Gastrocnemius medialis (tissue), 4 donors: ENCODE measurements around the gene GRIK4. TPM values are rescaled to one million over a fixed set of nuclear protein-coding genes. Genes with fewer than 3 reads are reported as not detected.

ENCODE experiments used
- ATAC-seq, 2 donors: fragments of 150-250 bp; one replicate each; pipeline ENCODE4 v1.9.1; 2016
- DNase-seq, 2 donors: peaks; one replicate each; pipeline ENCODE4 v3.0.0-alpha.2; 2019
- H3K27ac ChIP-seq, 4 donors: fragments of 200-600 bp; sonication (generic); 1 replicate in 1 of 4; 2 replicates in 3 of 4; pipeline ENCODE4 v1.5.1; 2016 to 2018; ENCODE audit warnings: mild to moderate bottlenecking in 2 of 4, moderate library complexity in 1 of 4
- H3K27me3 ChIP-seq, 3 donors: fragments of 200-600 bp; sonication (generic) in 2 of 3; 1 replicate in 1 of 3; 2 replicates in 2 of 3; pipeline versions ENCODE4 v1.5.1 to v1.6.0; 2016 to 2019; ENCODE audit warnings: mild to moderate bottlenecking in 1 of 3, moderate library complexity in 1 of 3
- H3K36me3 ChIP-seq, 2 donors: fragments of 200-600 bp; sonication (generic) in 1 of 2; one replicate each; pipeline ENCODE4 v1.5.1; 2017 to 2018
- H3K4me1 ChIP-seq, 2 donors: fragments of 200-600 bp; sonication (generic) in 1 of 2; one replicate each; pipeline ENCODE4 v1.5.1; 2016 to 2017; ENCODE audit warnings: mild to moderate bottlenecking in 2 of 2
- H3K4me3 ChIP-seq, 4 donors: fragments of 200-600 bp; sonication (generic) in 3 of 4; 1 replicate in 1 of 4; 2 replicates in 3 of 4; pipeline ENCODE4 v1.5.1; 2016 to 2019; ENCODE audit warnings: mild to moderate bottlenecking in 2 of 4
- H3K9me3 ChIP-seq, 3 donors: fragments of 200-600 bp; sonication (generic) in 2 of 3; 1 replicate in 1 of 3; 2 replicates in 2 of 3; pipeline ENCODE4 v1.5.1; 2016 to 2019
- POLR2A ChIP-seq, 2 donors: fragments of 450-650 bp; IDR thresholded peaks; one replicate each; pipeline ENCODE4 v1.6.1; 2017; ENCODE audit warnings: antibody characterized with exemption in 2 of 2, mild to moderate bottlenecking in 2 of 2, moderate library complexity in 2 of 2
- in situ Hi-C, 4 donors: fragments of 200-750 bp; cut with MboI; loops; one replicate each; pipeline versions ENCODE4 v1.15.0 to v1.8.0; 2017; ENCODE audit warnings: low sequenced_read_pairs in 4 of 4
- intact Hi-C: fragments of 100-400 bp; cut with DNase I; formaldehyde crosslinking; loops from one replicate; pipeline ENCODE4 v1.15.1; 2023; ENCODE audit warnings: low total_unique reads
- total RNA-seq, 4 donors: library from RNA; depleted of rRNA; stranded (reverse); fragments of >200 nt; gene quantifications; one replicate each; pipeline versions ENCODE4 v1.1.0 to v1.2.3, GENCODE V29; 2016
- TF ChIP-seq, protein P1 (sequence below), 5 experiments: fragments of 450-650 bp in 3 of 5; fragments of 200-600 bp in 2 of 5; sonication (generic) in 2 of 5; IDR thresholded peaks in 4 of 5; conservative IDR thresholded peaks in 1 of 5; 1 replicate in 4 of 5; 2 replicates in 1 of 5; pipeline ENCODE4 v1.5.1; 2016 to 2019; ENCODE audit warnings: antibody characterized with exemption in 5 of 5, mild to moderate bottlenecking in 3 of 5, moderate library complexity in 3 of 5

The GRIK4 gene
- total RNA-seq, 4 donors from 2014 or later: 0.42 TPM; not detected in 3

DNA sequence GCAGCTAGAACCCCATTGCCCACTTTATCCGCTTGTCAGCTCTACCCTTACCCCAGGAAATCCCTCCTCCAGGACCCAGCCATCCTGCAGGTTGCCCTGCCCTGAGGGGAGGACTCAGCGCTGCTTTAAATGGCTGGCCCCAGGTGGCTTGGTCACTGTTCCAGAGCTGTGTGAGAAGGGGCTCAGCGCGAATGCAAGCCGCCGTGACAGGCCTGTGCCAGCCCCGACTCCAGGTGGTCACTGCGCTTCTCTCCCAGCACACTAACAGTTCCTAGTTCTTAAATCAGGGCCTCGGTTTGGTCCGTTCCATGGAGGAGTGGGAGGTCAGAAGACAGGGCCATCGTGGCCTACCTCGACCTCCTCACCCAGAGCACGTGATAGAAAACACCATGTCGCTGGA lies 446.6 kb downstream of the GRIK4 start:
- Histone ChIP-seq H3K36me3 (no peaks in the 10 kb centered on the region), H3K27ac (no peak overlapping the region), H3K4me1 (no peaks in the 10 kb centered on the region), H3K9me3 (no peaks in the 10 kb centered on the region), H3K27me3 (no peaks in the 10 kb centered on the region), H3K4me3 (no peak overlapping the region)
- in situ Hi-C loops (loop anchor here in 3 of 4 donors (10.0 to 25.0 kb wide), 2 partner anchors 446 to 453 kb away; partner anchors contain the start of gene GRIK4 (in 2 of the 3)), intact Hi-C loops (no loop called here)
- ATAC-seq: no peak
- TF ChIP-seq, protein P1, sequence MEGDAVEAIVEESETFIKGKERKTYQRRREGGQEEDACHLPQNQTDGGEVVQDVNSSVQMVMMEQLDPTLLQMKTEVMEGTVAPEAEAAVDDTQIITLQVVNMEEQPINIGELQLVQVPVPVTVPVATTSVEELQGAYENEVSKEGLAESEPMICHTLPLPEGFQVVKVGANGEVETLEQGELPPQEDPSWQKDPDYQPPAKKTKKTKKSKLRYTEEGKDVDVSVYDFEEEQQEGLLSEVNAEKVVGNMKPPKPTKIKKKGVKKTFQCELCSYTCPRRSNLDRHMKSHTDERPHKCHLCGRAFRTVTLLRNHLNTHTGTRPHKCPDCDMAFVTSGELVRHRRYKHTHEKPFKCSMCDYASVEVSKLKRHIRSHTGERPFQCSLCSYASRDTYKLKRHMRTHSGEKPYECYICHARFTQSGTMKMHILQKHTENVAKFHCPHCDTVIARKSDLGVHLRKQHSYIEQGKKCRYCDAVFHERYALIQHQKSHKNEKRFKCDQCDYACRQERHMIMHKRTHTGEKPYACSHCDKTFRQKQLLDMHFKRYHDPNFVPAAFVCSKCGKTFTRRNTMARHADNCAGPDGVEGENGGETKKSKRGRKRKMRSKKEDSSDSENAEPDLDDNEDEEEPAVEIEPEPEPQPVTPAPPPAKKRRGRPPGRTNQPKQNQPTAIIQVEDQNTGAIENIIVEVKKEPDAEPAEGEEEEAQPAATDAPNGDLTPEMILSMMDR (IDR thresholded peaks at IDR 0.05 in 4 of 5, conservative IDR thresholded peaks at IDR 0.05 in 1 of 5): no peak
- no peak for TF ChIP-seq POLR2A (IDR thresholded peaks at IDR 0.05)
- DNase-seq: no peak

DNA sequence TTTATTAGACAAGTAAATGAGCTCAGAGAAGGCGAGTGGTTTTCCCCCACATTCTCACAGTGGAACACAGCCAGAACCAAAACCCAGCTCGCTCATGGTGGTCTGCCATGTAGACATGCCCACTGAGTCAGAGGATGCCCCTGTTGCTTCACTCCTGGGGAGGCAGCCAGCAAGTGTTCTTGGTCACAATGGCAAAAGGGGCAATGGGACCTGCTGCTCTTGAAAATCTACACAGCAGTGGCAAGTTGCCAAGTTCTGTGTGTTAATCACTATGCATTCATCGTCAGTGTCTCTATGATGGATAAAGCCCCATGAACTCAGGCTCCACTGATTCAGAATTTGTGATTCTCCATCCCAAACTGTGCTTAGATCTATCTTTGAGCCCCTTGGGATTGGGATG lies 447.6 kb downstream of the GRIK4 start:
- H3K4me3 ChIP-seq: no peak overlapping the region
- no peaks in the 10 kb centered on the region for H3K27me3 ChIP-seq
- intact Hi-C loops (no loop called here), in situ Hi-C loops (loop anchor here in 3 of 4 donors (10.0 to 25.0 kb wide), 2 partner anchors 447 to 454 kb away; partner anchors contain the start of gene GRIK4 (in 2 of the 3))
- no peaks in the 10 kb centered on the region for H3K4me1 ChIP-seq
- no peaks in the 10 kb centered on the region for H3K36me3 ChIP-seq
- DNase-seq (no peak), ATAC-seq (no peak)
- H3K27ac ChIP-seq: no peak overlapping the region
- no peaks in the 10 kb centered on the region for H3K9me3 ChIP-seq
- TF ChIP-seq POLR2A (IDR thresholded peaks at IDR 0.05): no peak
- TF ChIP-seq, protein P1 (IDR thresholded peaks at IDR 0.05 in 4 of 5, conservative IDR thresholded peaks at IDR 0.05 in 1 of 5): no peak

DNA sequence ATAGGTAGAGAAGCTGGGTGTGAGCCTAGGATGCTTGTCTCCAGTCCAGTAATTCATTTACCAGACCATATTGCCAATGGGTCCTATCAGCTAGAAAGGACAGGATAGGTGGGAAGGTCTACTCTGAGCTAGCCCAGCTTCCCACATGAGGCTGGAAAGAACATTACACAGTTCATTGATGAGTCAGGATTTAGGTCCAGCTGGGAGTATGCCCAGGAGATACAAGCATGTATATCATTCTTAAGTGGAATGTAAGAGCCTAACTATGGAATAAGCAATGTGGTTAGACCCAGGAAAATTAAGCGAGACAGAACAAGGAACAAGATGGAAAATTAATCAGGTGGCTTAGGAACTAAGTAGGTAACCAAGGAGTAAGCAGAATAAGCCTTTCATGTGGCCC lies 453.3 kb downstream of the GRIK4 start:
- DNase-seq (no peak), ATAC-seq (no peak)
- no peaks in the 10 kb centered on the region for H3K4me1 ChIP-seq
- intact Hi-C loops: no loop called here
- H3K27me3 ChIP-seq: no peaks in the 10 kb centered on the region
- H3K9me3 ChIP-seq: no peaks in the 10 kb centered on the region
- in situ Hi-C loops: loop anchor here in 2 of 4 donors (25.0 kb wide), 1 partner anchor 453 kb away; the partner anchor contains the start of gene GRIK4 (in 2 of the 2)
- no peak overlapping the region for H3K4me3 ChIP-seq
- TF ChIP-seq POLR2A (IDR thresholded peaks at IDR 0.05): no peak
- TF ChIP-seq, protein P1 (IDR thresholded peaks at IDR 0.05 in 4 of 5, conservative IDR thresholded peaks at IDR 0.05 in 1 of 5): no peak
- H3K36me3 ChIP-seq: no peaks in the 10 kb centered on the region
- no peak overlapping the region for H3K27ac ChIP-seq

DNA sequence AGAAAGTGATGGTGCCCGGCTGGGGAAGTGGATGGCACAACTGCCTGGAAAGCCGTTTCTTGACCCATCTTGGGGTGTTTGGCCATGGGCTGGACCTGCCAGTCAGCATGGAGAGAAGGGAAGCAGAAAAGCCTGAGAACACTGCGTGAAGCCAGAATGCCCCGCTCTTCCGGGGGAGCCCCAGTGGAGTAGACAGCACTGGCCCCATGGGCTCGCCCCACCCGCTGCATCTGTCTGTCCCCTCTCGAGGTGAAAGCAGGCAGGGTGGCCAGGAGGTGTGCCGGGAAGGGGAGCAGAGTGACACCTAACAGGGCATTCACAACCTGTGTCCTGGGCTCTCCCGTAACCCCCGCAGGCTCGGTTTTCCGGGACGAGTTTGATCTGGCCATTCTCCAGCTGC lies 455.3 kb downstream of the GRIK4 start:
- no peak for TF ChIP-seq POLR2A (IDR thresholded peaks at IDR 0.05)
- TF ChIP-seq, protein P1 (IDR thresholded peaks at IDR 0.05 in 4 of 5, conservative IDR thresholded peaks at IDR 0.05 in 1 of 5): no peak
- peaks cover 0 to 7% (median 0%) of the 10 kb centered on the region in 3 donors for H3K27me3 ChIP-seq
- in situ Hi-C loops: loop anchor here in 2 of 4 donors (25.0 kb wide), 1 partner anchor 455 kb away; the partner anchor contains the start of gene GRIK4 (in 2 of the 2)
- intact Hi-C loops: no loop called here
- no peak overlapping the region for H3K4me3 ChIP-seq
- DNase-seq (no peak), ATAC-seq (no peak)
- no peak overlapping the region for H3K27ac ChIP-seq
- no peaks in the 10 kb centered on the region for H3K36me3 ChIP-seq
- H3K4me1 ChIP-seq: no peaks in the 10 kb centered on the region
- no peaks in the 10 kb centered on the region for H3K9me3 ChIP-seq

DNA sequence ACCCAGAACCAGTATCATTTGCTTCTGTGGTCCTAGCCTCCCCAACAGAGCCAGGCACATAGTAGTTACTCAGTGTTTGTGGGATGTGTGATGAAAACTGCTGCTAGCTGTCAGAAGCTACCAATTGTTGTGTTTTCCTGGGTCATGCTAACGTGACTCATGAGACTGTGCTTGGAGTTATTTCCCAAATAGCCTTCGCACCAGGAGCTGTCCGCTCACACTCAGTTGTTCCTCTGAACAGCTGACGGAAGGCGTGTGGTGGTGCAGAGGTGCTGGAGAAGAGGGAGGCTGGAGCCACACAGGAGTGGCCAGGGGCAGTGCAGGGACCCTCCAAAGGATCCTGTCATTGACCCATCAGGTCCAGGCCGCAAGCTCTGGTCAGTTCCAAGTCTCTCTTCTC lies 458.4 kb downstream of the GRIK4 start:
- intact Hi-C loops (no loop called here), in situ Hi-C loops (loop anchor here in 2 of 4 donors (25.0 kb wide), 1 partner anchor 458 kb away; the partner anchor contains the start of gene GRIK4 (in 2 of the 2))
- no peaks in the 10 kb centered on the region for H3K4me1 ChIP-seq
- no peaks in the 10 kb centered on the region for H3K9me3 ChIP-seq
- ATAC-seq (peak in 1 of 2 donors; percentile 44), DNase-seq (no peak)
- H3K36me3 ChIP-seq: no peaks in the 10 kb centered on the region
- no peak overlapping the region for H3K27ac ChIP-seq
- H3K4me3 ChIP-seq: no peak overlapping the region
- TF ChIP-seq POLR2A (IDR thresholded peaks at IDR 0.05): no peak
- H3K27me3 ChIP-seq: peaks cover 0 to 11% (median 4%) of the 10 kb centered on the region in 3 donors
